LoVo (cell line): Measurements from ENCODE around the gene MAT2A.

Experiments used
- DNase-seq: peaks from one replicate; pipeline ENCODE4 v3.0.0-alpha.2; 2016; ENCODE audit warnings: low spot score

MAT2A gene

DNA sequence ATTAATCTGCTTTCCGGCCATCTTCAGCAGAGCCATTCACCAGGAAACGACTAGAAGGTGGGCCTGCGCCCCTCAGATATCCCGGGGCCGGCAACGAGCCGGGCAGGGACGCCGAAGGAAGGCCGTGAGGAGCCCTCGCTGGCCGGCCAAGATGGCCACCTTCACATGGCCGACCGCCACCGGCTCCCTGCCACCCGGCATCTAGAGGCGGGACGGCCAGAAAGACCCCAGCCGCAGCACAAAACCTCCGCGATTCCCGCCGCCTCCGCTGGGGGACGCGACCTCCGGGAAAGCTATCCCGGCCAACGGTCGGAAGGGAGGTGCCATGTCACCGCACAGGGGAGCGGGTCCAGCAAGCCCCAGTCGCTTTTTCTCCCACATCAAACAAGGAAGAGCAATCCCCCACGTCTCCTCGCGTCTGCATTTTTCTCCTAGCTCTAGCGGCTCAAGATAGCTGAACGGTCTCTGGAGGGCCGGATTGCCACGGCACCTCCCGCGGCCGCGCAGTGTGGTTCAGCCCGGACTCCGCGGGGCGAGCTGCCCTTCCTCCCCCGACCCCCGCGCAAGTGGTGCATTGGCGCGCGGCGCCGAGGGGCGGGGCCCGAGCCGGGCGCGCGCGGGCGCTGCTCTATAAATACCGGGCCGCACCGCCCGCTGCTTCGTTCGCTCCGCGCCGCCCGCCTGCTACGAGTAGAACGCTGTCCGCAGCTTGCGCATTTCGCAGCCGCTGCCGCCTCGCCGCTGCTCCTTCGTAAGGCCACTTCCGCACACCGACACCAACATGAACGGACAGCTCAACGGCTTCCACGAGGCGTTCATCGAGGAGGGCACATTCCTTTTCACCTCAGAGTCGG is at the start of gene MAT2A:
Gene MAT2A (plus strand): TSS at position 662 of the 854 bp plus-strand sequence. CDS start 120 bp downstream, at position 782.
- DNase-seq, result peak; percentile 89

DNA sequence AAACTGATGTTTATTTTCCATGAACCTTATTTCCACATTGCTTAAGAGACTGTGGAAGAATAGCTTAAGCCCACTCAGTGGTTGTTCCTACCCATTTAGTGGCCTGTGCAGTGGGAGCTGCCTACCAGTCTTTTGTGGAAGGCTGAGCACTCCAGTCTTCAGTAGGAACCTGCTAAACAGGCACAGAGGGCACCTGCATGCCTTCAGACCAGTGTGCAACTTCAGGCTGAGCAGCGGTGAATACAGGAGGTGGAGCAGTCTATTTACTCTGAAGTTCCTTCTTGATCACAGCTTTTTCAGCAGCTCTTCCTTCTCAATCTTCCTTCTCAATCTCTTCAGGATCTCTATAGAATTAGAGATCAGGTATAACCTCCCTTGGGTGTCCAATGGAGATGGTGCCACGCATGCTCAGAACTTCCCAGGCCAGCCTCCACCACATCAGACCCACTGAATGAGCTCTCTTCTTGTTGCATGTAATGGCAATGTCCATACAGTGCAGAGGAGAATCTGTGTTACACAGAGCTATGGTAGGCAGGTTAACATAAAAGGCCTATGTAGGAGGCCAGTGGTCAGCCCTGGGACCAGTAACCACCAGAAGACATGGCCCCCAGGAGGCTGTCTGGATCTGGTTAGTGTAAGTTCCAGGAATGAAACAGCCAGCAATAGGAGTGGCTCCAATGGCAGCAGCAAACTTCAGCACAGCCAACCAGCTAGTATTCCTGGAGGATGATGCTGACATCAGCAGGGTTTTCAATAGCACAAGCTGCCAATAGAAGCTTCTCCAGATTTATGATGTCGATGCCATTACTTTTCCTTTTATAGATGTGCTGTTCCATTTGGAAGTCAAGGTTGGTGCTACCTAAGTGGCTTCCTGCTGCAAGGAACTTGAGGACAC is 47.9 kb upstream of the MAT2A start:
- no peak for DNase-seq

DNA sequence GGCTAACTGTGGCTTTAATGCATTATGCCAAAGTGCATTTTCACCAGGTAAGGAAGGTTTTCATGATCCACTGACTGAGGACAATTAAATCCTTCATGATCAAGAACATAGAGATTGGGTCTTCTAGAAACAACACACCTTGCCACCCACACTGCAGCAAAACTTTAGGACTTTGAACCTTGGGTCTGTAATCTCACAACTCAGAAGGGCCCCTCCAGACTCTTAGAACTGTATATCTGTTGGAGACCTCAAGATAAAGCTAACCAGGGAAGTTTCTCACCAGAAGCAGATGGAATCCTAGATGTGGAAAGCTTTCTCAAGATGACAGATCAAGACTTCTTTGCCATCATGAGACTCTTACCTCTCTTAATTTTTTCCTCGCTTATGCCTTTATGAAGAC is 42.5 kb upstream of the MAT2A start:
- no peak for DNase-seq

DNA sequence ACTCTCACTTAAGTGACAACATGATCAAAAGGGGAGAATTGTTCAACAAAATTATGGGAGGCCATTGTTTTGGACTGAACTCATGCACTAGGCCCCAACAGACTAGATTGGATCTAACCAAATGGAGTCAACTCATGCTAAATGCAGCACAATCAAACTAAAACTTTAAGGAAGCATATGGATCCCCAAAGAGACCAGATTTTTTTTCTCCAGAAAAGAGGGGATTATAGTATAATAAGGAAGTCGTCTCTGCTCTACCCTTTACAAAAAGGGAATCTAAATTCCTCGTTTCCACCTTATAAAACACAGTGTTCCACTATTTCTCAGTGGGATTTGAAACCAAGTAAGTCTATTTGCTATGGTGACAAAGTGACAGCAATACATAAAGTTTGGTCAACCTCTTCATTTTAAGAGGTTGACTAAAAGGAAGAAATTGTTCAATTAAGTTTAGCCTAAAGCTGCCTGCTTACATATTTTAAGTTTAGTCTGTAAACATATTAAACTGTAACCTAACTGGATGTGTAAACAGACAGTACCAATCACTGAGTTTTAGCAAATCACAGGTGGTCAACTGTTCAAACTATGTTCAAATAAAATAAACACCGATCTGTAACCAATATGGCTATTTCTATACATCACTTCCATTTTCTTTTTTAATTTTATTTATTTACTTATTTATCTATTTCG is 40.9 kb upstream of the MAT2A start:
- no peak for DNase-seq

DNA sequence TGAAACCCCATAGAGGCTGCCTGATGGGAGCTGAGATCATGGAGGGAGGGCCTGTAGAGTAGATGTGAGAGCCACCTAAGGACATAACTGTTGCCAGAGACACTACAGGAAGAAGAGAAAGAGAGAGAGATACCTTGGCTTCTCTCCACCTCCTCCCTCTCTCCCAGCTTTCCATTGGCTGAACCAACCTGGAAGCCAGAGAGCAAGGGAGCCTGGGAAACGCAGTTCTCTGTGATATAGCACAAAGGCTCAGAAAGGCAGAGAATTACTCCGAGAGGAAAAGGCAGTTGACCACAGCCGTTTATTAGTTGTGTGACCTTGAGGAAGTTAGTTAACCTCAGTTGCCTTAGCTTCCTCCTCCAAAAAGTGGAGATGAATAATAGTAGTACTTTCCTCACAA is 37.7 kb upstream of the MAT2A start:
- no peak for DNase-seq

DNA sequence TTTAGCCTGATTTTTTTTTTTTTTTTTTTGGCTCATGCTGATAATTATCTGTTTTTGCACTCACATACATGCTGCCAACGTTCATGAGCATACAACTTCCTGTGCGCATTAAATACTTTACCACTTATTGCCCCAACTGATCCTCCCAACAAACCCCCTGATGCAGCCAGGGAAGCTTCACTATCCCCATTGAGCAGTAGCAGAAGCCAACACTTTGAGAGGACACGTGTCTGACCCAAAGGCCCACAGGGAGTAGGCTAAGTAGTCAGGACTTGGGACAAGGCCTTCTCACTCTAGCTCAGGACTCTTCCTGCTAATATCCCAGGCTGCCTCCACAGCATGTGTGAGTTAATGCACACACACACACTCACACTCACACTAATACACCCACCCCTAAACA is 36.2 kb upstream of the MAT2A start:
- DNase-seq, result no peak

DNA sequence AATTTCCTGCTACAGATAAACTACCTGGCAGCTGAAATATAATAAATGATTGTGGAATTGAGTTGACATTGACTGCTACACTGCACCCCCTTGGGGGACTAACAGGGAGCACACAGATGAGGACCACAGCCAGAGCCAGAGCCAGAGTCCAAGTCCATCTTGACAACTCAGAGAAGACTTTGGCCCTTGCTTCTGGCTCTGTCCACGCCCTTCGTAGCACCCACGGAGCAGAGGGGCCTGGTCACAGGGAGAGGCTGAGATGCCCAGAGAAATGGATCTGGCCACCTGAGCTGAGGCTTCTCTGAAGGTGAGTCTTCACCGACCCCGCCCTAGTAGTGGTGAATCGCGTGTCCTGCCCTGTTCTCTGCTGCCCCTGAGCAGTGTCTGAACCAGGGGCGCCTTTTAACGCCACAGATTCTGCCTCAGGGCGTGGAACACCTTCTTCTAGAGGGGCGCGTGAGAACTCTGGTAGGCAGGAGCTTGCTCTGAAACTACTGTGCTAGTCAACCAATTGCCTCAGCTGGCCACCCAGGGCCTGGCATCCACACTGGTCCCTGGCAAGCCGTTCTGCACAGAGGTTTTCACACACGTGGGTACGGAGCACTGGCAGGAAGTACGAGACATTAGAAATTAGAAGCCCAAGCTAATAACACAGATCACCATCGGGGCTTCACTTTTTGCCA is 35.7 kb upstream of the MAT2A start:
- peak; percentile 71 for DNase-seq

DNA sequence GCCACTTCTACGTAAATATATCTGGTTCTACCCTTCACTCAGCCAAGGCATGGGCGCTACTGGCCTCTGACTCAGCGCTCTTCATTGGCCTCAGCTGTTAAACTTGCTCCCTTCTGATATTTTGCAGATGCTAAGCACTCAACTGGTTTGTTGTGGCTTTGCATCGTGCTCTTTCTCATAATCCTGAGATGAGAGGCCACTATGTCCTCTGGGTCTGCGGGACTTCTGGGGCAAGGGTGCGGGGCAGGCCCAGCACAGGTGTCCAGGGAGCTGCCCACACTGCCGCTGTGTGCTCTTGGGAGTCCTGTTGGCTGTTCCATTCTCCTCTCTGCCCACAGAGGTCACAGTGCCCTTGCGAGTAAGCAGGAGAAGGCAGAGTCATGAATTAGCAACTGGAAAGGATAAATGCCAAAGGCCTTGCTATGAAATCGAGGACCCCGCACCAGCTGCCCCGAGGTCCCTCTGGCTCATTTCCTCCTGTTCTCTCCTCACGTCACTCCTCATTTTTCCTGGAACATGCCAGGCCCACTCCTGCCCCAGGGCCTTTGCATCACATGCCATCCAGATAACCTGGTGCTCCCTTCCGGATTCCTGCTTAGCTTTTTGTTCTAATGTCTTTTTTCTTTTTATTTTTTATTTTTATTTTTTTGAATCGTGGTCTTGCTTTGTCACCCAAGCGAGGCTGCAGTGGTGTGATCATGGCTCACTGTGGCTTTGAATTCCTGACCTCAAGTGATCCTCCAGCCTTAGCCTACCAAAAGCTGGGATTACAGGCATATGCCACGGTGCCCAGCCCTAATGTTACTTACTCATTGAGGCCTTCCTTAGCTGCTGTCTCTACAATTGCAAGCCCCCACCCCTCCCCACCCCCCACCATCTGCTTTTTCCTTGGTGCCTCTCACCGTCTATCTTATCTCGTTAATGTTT is 34.9 kb upstream of the MAT2A start:
- no peak for DNase-seq

DNA sequence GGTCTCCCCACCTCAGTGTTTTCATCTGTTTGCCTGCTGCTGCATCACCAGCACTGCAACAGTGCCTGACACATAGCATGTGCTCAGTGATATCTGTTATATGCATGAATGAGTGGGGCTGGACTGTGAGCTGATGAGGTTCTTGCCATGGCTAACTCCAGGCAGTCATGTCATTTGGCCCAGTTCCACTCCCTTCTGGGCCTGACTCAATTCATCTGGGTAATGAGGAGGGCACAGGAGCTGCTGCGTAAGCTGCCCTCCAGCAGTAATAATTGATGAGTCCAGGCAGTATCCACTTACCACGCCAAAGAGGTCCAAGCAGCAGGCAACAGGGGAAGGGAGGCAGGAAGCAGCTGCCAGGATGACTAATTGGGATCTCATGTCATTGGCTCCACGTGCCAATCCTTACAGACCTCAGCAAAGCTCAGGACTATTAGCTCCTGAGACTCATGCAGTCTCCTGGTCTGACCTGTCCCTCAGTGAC is 34.1 kb upstream of the MAT2A start:
- peak; percentile 47 for DNase-seq

DNA sequence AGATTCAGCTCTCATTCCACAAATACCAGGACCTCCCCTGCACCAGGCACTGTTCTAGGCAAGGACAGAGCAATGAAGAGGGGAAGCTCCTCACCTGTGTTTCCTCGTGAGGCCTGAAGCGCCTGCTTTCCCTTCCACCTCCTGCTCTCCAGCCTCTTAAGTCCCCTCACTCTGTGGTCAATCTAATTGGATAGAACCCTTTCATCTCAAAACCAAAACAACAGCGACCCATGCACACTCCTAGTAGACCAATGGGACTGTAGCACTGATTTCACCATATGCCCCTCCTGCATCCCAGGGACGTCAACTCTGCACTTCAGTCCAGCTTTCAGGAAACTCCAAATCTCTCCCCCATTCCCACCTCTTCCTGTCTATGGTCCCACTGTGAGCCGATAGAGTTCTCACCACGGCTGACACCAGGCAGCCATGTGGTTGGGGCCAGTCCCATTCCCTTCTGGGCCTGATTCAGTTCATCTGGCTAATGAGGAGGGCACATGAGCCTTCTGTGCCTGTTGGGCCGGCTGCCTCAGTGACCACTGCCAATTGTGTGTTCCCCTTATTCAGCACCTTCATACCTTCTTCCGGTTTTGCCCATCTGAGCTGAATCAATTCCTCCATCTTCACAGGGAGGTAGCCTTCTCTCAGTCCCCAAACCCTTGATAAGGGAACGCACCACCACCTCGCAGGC is 33.3 kb upstream of the MAT2A start:
- DNase-seq, result no peak

DNA sequence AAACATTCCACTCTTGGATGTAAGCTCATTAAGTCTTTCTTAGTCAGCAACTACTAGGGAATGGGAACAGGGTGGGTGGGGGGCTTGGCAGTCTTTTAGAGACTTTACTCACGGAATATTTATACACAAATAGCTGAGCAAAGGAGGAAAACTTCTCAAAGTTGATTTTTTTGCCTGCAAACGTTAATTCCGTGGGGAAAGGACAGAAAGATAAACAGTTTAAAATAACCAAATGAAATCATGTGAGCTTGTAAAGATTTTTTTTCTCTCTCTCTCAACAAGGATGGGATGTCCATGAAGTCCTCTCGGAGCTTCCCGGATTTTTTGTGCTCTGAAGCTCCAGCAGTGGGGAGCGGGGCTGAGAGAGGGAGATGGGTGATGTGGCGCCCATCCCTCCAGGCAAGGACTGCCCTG is 32.2 kb upstream of the MAT2A start:
- no peak for DNase-seq

DNA sequence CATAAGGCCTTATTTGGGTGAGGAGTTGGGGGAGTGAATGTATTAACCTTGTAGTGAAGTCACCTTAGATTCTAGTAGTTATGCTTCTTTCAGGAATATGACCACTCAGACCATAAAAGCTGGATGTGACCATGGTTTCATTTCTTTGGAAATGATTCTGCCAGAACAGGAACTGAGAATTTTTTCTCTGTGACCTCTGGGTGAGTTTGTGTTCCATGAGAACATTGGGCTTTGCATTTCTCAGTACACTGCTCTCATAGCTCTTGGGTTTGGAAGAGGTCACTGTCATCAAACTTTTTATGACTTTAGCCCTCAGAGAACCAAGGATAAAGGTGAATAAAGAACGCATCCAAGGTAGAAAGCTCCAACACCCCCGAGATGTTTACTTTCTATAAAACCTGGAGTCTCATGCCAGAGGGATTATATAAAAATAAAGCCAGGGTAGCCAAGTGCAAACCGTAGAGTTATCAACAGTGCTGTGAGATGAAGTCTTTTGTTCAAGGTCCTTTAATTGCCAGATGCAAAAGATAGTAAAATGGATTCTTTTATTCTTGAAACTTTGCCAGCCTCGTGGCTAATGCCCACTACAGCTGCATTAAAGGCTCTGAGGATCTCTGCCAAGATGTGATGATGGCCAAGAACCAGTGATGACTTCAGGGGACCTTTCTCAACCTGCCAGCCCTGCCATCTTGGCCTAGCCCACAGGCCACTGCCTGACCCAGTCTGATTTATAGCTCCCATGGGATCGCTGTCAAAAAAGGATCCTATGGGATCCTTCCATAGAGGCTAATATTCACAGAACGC is 27.8 kb upstream of the MAT2A start:
- DNase-seq, result peak; percentile 55

DNA sequence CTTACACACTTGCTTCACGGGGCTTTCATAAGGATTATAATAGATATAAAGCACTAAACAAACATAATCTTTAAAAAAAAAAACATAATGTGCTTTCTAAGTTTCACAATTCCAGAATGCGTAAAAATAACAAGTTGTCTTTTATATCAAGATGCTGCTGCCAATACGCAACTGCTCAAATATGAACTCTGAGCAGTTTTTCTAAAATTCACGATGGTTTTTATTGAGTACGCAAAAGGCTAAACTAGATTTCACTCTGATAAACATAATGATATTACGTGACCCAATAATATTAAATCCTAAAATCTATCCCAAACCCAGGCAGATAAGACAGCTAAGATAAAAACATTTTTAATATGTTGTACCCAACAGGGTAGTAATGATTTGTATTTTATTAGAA is 24.6 kb upstream of the MAT2A start:
- no peak for DNase-seq

DNA sequence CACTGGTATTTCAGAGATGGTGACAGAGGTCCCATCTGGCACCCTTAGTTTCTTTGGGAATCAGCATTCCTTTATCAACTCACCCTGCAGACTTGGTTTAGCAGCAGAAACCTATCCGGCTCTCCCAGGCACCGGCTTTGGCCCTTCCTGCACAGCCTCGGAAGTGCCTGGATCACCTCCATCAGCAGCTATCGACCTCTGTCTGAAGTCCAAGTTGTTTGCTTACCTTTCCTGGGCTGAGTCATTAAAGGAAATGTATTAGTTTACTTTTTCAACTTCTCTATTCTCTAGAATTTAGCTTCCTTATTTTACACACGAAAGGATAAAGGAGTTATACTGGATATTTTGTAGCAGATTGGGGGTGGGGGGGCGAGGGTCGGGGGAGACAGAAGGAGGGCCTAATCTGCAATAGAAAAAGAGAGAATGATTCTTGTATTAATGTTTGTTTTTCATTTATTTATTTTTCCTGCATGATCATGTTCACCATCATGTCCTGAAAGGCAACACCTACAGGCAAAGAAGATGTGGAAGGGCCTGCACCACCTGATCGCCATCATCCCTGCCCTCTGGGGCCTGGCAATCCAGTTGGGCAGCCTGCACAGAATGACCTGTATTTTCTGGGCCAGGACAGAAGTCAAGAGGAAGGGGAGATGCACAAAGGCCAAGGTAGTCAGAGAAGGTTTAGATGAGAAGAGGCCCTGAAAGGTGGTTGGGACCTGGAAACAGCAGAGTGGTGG is 22.1 kb upstream of the MAT2A start:
- peak; percentile 71 for DNase-seq

DNA sequence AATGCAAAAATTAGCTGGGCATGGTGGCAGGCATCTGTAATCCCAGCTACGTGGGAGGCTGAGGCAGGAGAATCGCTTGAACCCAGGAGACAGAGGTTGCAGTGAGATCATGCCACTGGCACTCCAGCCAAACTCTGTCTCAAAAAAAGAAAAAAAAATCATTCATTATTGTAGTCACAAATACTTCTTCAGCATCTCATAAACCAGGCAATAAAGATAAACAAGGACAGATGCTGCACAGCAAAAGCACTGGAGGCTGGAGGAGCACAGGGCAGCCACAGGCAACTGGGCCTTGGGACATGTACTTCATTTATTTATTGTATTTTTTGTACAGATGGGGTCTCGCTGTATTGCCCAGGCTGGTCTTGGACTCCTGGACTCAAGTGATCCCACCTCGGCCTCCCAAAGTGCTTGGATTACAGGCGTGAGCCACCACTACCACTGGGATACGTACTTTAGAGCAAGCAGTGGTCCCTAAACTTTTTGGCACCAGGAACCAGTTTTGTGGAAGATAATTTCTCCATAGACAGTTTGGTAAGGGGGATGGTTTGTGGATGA is 16.8 kb upstream of the MAT2A start:
- no peak for DNase-seq

DNA sequence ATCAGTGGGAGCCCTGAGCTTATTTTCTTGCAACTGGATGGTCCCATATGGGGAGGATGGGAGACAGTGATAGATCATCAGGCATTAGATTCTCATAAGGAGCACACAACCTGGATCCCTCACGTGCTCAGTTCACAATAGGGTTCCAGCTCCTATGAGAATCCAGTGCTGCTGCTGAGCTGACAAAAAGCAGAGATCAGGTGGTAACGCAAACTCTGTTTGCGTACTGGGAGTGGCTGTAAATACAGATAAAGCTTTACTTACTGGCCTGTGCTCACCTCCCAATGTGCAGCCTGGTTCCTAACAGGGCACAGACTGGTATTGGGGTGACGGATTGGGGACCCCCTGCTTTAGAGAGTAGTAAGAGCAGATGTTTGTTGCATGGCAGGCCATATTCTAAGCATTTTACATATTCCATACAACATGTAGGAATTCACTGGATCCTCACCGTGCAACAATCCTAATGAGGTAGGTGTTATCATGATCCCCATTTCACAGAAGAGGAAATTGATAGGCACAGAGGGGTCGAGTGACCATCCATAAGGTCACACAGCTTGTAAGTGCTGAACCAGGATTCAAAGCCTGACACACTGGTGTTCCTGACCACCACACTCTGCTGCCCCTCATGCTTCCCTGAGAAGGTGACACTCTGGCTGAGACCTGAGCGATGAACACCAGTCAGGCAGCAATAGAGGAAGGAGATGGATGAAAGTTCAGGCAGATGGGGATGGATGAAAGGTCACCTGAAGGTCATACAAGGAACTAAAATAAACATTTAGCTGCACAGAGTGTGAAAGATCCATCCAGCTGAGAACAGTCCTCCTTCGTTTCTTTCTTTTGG is 15.7 kb upstream of the MAT2A start:
- DNase-seq, result no peak

DNA sequence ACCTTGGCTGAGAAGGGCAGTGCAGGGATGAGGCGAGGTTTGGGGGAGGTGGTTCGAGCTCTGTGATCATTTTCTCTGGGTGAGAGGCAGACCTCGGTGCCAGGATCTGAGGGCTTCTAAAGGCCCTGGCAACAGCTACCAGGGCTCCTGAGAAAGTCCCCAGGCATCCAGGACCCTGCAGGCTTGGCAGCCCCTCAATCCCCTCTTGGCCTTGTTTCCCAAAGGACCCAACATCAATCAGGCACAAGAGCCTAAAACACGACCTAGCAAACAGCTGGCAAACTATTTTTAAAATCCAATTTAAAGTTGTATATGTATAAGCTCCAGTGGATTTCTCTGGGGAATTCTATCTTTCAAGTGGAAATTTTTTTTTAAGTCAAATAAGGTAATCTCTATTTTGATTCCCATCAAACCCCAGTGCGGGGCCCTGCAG is 15.0 kb upstream of the MAT2A start:
- DNase-seq, result no peak
